GM12891 (cell line): ENCODE measurements around the gene FMO4.

ENCODE experiments used
- POLR2A ChIP-seq: IDR thresholded peaks from 2 replicates; pipeline ENCODE4 v1.6.1; 2011; ENCODE audit warnings: low read depth, low read length, control low read depth
- POLR2AphosphoS5 ChIP-seq: IDR thresholded peaks from 2 replicates; pipeline ENCODE4 v1.6.1; 2011; ENCODE audit warnings: low read depth, low read length, control low read depth
- SPI1 ChIP-seq: IDR thresholded peaks from 2 replicates; pipeline ENCODE4 v1.6.1; 2011; ENCODE audit warnings: low read depth, low read length, control low read depth
- TAF1 ChIP-seq: IDR thresholded peaks from 2 replicates; pipeline ENCODE4 v1.6.1; 2011; ENCODE audit warnings: low read depth, low read length, control low read depth

DNA sequence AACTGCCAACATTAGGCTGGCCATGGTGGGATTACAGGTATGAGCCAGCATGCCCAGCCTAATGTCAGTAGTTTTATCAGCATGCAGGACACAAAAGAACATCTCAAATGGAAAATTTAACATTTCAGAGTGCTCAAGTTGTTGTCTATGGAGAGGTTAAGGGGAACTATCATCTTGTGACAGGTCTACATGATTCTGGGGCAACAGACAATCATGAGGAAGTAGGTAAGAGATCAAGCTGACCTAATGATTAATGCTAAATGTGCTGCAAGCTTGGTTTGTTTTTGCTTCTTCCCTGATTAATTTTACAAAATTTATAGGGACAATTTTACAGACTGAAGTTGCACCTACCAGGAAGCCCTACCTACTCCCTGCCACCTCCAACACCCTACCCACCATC, 36.6 kb downstream of the FMO4 start:
- no peak for TF ChIP-seq POLR2A
- no peak for TF ChIP-seq SPI1
- no peak for TF ChIP-seq POLR2AphosphoS5
- no peak for TF ChIP-seq TAF1
